Adipocyte (in vitro differentiated cells): Measurements from ENCODE around the gene ZC3H13.
A peak's percentile ranks its signal among the peaks of the same experiment; 100 is the strongest.

ENCODE experiments used
- DNase-seq: peaks from one replicate; pipeline ENCODE4 v3.0.0-alpha.2; 2015; ENCODE audit warnings: low read depth
- H3K27me3 ChIP-seq: replicated peaks from 2 replicates; pipeline ENCODE4 v1.7.0; 2013; ENCODE audit warnings: mild to moderate bottlenecking, low read length, moderate library complexity; ENCODE audit not compliant: control insufficient read depth, insufficient read depth
- H3K36me3 ChIP-seq: 2 replicates; pipeline ENCODE4 v1.7.0; 2013; ENCODE audit warnings: low read length, mild to moderate bottlenecking, moderate library complexity; ENCODE audit not compliant: control insufficient read depth, insufficient read depth, severe bottlenecking
- H3K4me1 ChIP-seq: 2 replicates; pipeline ENCODE4 v1.7.0; 2013; ENCODE audit warnings: mild to moderate bottlenecking, low read length, moderate library complexity; ENCODE audit not compliant: control insufficient read depth, insufficient read depth
- H3K4me3 ChIP-seq: 2 replicates; pipeline ENCODE4 v1.7.0; 2013; ENCODE audit warnings: mild to moderate bottlenecking, low read length, moderate library complexity
- H3K9ac ChIP-seq: 2 replicates; pipeline ENCODE4 v1.7.0; 2013; ENCODE audit warnings: mild to moderate bottlenecking, low read length, moderate library complexity
- H3K9me3 ChIP-seq: 2 replicates; pipeline ENCODE4 v1.7.0; 2013; ENCODE audit warnings: mild to moderate bottlenecking, low read length, moderate library complexity; ENCODE audit not compliant: control insufficient read depth

ZC3H13 gene

DNA sequence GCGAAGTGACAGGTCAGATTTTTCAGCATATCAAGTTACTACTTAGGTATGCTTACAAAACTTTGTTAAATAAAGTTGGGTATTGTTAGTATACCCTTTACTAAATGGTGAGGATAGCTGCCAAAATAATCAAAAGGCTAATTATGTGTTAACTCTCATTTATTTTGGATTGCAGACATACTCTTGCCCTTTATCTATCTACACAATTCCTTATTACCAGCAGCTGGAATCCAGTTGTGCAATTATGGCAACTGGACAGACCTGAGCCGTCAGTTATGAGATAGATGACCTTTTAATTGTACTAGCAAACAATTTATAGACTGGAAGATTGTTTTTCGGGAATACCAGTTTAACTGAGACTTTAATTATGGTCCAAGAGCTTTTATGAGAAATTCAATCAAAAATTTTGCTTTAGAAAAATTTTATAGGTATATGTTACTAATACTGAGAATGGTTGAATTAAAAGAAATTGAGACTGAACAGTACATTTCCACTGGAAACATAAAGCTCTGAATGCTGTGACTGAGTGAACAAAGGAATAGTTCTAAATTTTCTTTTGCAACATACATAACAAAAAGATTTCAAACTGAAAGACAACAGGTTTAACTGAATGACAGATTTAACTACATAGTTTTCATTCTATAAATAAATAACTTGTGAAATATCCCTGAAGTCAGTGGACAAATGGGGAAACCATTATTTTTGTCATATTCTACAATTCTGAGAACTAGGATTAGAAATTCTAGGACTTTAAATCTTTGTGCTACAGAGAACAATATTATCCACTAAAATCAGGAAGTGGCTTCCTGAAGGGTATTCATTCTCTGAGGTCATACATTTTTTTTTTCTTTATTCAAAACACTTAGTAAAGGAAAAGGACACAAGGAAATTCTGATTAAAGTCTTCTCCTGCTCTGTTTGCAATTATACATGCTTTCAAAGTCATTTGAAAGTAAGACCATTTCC lies 97.4 kb downstream of the ZC3H13 start:
- Histone ChIP-seq H3K9ac (no peak overlapping the region), H3K36me3 (peaks cover 36% of the 10 kb centered on the region)
- DNase-seq: peak; percentile 3

GRCh38 chr13:45953082-45953481 lies 99.5 kb downstream of the ZC3H13 start:
- Histone ChIP-seq H3K4me3 (no peak overlapping the region), H3K4me1 (peaks cover 21% of the 10 kb centered on the region), H3K9me3 (no peaks in the 10 kb centered on the region), H3K36me3 (peaks cover 24% of the 10 kb centered on the region), H3K9ac (no peak overlapping the region), H3K27me3 (no peaks in the 10 kb centered on the region)
- no peak for DNase-seq

More for the DNA sequence above, 97.4 kb downstream of the ZC3H13 start:
- H3K4me3 ChIP-seq: no peak overlapping the region
- H3K9me3 ChIP-seq: no peaks in the 10 kb centered on the region
- no peaks in the 10 kb centered on the region for H3K27me3 ChIP-seq
- H3K4me1 ChIP-seq: peaks cover 21% of the 10 kb centered on the region

- Histone ChIP-seq H3K4me3 (no peak overlapping the region), H3K36me3 (peaks cover 11% of the 10 kb centered on the region), H3K27me3 (no peaks in the 10 kb centered on the region), H3K9me3 (no peaks in the 10 kb centered on the region), H3K9ac (no peak overlapping the region), H3K4me1 (peaks cover 21% of the 10 kb centered on the region)
- DNase-seq: peak; percentile 8
These were observed 100.8 kb downstream of the ZC3H13 start for GRCh38 chr13:45951724-45952123.

GRCh38 chr13:45951166-45951565 lies 101.4 kb downstream of the ZC3H13 start:
- no peak for DNase-seq
- no peak overlapping the region for H3K9ac ChIP-seq
- no peak overlapping the region for H3K4me3 ChIP-seq
- H3K36me3 ChIP-seq: peaks cover 6% of the 10 kb centered on the region
- peaks cover 21% of the 10 kb centered on the region for H3K4me1 ChIP-seq
- no peaks in the 10 kb centered on the region for H3K9me3 ChIP-seq
- no peaks in the 10 kb centered on the region for H3K27me3 ChIP-seq

- no peaks in the 10 kb centered on the region for H3K9me3 ChIP-seq
- H3K27me3 ChIP-seq: no peaks in the 10 kb centered on the region
- no peak overlapping the region for H3K9ac ChIP-seq
- DNase-seq: no peak
- H3K4me3 ChIP-seq: no peak overlapping the region
- no peaks in the 10 kb centered on the region for H3K36me3 ChIP-seq
- H3K4me1 ChIP-seq: peaks cover 17% of the 10 kb centered on the region
These were observed 102.1 kb downstream of the ZC3H13 start for GRCh38 chr13:45950386-45951000.

- no peaks in the 10 kb centered on the region for H3K27me3 ChIP-seq
- no peaks in the 10 kb centered on the region for H3K36me3 ChIP-seq
- peaks cover 8% of the 10 kb centered on the region for H3K4me1 ChIP-seq
- H3K9ac ChIP-seq: no peak overlapping the region
- DNase-seq: peak; percentile 28
- no peaks in the 10 kb centered on the region for H3K9me3 ChIP-seq
- no peak overlapping the region for H3K4me3 ChIP-seq
These were observed 103.4 kb downstream of the ZC3H13 start for GRCh38 chr13:45949161-45949560.

DNA sequence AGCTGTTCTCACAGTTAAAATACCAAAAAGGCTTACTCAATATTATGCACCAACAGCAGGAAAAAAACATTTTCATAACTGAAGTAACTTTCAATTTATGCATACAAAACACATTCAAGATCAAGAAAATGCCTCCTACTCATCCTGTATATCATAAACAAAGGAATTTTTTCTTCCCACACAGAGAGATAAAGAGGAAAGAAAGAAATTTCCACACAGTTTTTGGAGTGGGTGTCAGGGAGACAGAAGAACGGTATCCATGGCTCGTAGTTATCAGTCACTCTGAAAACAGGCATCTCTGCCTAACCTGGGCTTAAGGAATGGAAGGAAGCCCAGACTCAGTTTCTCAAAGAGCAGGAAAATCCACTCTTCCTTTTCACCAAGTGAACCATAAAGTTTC lies 108.6 kb downstream of the ZC3H13 start:
- H3K4me1 ChIP-seq: no peaks in the 10 kb centered on the region
- no peaks in the 10 kb centered on the region for H3K36me3 ChIP-seq
- H3K9me3 ChIP-seq: no peaks in the 10 kb centered on the region
- no peak overlapping the region for H3K9ac ChIP-seq
- DNase-seq: peak; percentile 36
- peaks cover 4% of the 10 kb centered on the region for H3K27me3 ChIP-seq
- H3K4me3 ChIP-seq: no peak overlapping the region

DNA sequence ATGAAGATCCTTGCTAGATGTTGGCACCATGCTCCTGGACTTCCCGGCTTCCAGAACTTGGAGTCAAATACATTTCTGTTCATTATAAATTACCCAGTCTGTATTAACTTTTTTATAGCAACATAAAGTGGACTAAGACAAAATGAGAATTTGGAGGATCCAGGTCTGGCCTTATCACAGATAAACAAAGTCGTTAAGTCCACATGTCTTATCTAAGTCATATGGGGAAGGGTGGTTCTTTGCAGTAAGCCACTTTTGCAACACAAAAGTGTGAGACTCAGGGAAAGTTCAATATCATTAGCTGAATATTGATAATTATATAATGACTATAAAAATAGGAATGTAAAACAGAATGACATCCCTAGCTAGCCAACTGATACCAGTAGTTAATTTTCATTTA lies 109.4 kb downstream of the ZC3H13 start:
- Histone ChIP-seq H3K27me3 (peaks cover 4% of the 10 kb centered on the region), H3K9me3 (no peaks in the 10 kb centered on the region)

DNA sequence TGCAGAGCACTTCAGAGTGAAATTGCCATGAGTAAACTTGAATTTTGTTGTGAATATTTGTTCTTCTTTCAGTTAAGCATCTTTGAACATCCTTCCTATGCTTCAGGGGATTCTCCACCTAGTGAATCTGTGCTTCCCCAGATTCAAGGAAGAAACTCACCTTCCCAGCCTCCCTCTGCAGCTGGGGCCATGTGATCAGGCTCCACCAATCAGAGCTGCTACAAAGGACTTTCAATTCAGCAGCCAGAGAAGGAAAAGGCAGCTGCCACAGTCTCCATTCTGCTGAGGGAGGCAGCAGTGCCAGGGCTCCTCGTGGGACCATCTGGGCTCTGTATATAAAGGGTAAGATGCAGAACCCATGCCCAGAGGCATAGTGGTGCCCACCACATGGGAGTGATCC lies 111.3 kb downstream of the ZC3H13 start:
- Histone ChIP-seq H3K9me3 (no peaks in the 10 kb centered on the region), H3K4me1 (no peaks in the 10 kb centered on the region), H3K36me3 (no peaks in the 10 kb centered on the region), H3K9ac (no peak overlapping the region), H3K27me3 (peaks cover 19% of the 10 kb centered on the region), H3K4me3 (no peak overlapping the region)
- DNase-seq: no peak

More for the DNA sequence above, 109.4 kb downstream of the ZC3H13 start:
- Histone ChIP-seq H3K36me3 (no peaks in the 10 kb centered on the region), H3K9ac (no peak overlapping the region), H3K4me1 (no peaks in the 10 kb centered on the region), H3K4me3 (no peak overlapping the region)
- DNase-seq: no peak

DNA sequence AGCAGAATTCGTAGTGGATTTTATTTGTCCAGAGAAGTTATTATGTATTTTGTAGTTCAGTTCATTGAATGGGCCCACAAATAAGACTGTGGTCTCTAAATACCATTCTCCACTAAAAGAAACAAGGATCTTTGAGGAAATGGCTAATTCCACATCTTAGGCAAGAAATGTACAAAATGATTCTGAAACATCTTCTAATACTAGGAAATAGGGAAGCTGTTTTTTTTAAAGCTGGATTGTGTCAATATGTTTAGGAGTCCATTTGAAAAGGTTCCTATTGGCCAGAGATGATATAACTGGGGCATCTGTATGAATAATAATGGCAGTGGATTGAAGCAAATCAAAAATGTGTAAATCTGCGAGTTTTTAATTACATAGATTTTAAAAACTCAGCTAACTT lies 112.5 kb downstream of the ZC3H13 start:
- H3K4me1 ChIP-seq: no peaks in the 10 kb centered on the region
- H3K4me3 ChIP-seq: no peak overlapping the region
- no peak overlapping the region for H3K9ac ChIP-seq
- no peak for DNase-seq
- peaks cover 25% of the 10 kb centered on the region for H3K27me3 ChIP-seq
- H3K36me3 ChIP-seq: no peaks in the 10 kb centered on the region
- H3K9me3 ChIP-seq: no peaks in the 10 kb centered on the region

DNA sequence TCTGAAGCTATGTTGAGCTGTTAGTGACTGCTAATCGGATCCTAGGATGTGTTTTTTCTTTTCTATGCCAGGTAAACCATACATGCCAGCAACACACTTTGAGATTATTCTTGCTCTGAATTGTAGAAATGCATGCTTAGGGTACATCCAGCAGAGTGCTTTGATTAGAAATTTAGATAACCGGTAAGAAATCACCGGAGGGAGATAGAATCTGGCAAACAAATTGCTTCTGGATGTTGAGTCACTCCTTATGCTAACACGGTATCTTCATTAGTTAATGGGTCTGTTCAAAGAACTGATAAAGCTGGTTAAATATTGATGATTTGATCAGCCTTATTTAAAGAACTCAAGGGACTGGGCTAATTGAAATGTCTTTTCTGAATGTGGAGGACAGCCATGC lies 115.9 kb downstream of the ZC3H13 start:
- Histone ChIP-seq H3K4me3 (no peak overlapping the region), H3K36me3 (no peaks in the 10 kb centered on the region), H3K9ac (no peak overlapping the region), H3K9me3 (no peaks in the 10 kb centered on the region), H3K4me1 (peaks cover 12% of the 10 kb centered on the region), H3K27me3 (peaks cover 46% of the 10 kb centered on the region)
- no peak for DNase-seq
